DND-41 (cell line): ENCODE results near the gene VPS11.

Experiments used
- ATAC-seq: fragments of 200-7000 bp; cut with Tn5 transposase; 3 replicates; pipeline ENCODE4 v1.9.1; 2021; ENCODE audit warnings: low read depth; ENCODE audit not compliant: insufficient read depth
- DNase-seq: peaks from one replicate; pipeline ENCODE4 v3.0.0-alpha.2; 2020
- H2AFZ ChIP-seq: 2 replicates; pipeline ENCODE4 v1.6.0; 2012; ENCODE audit warnings: low read depth, low read length
- H3K27ac ChIP-seq: 2 replicates; pipeline ENCODE4 v1.5.1; 2012; ENCODE audit warnings: low read length, inconsistent platforms
- H3K27me3 ChIP-seq: fragments of 200-600 bp; sonication (generic); 2 replicates; pipeline ENCODE4 v1.6.0; 2012; ENCODE audit warnings: low read length, mild to moderate bottlenecking, inconsistent platforms; ENCODE audit not compliant: insufficient read depth, poor library complexity
- H3K36me3 ChIP-seq: 2 replicates; pipeline ENCODE4 v1.5.1; 2012; ENCODE audit warnings: low read length, inconsistent platforms; ENCODE audit not compliant: insufficient read depth
- H3K4me1 ChIP-seq: 2 replicates; pipeline ENCODE4 v1.5.1; 2012; ENCODE audit warnings: mild to moderate bottlenecking, low read length; ENCODE audit not compliant: insufficient read depth
- H3K4me2 ChIP-seq: 2 replicates; pipeline ENCODE4 v1.6.0; 2012; ENCODE audit warnings: mild to moderate bottlenecking, moderate library complexity, low read length, inconsistent platforms; ENCODE audit not compliant: insufficient read depth
- H3K4me3 ChIP-seq, 2 experiments: fragments of 200-600 bp in 1 of 2; shearing (Covaris generic) in 1 of 2; 2 replicates each; pipeline ENCODE4 v1.5.1; 2012 to 2016; ENCODE audit warnings: inconsistent platforms in 2 of 2, low read length in 2 of 2, mild to moderate bottlenecking in 2 of 2, low read depth in 1 of 2, moderate library complexity in 1 of 2
- H3K79me2 ChIP-seq: 2 replicates; pipeline ENCODE4 v1.6.0; 2012; ENCODE audit warnings: low read length, inconsistent platforms; ENCODE audit not compliant: insufficient read depth
- H3K9ac ChIP-seq: 2 replicates; pipeline ENCODE4 v1.6.0; 2012; ENCODE audit warnings: low read depth, mild to moderate bottlenecking, inconsistent platforms, low read length, moderate library complexity
- H3K9me3 ChIP-seq: 2 replicates; pipeline ENCODE4 v1.5.1; 2012; ENCODE audit warnings: low read length, moderate library complexity, mild to moderate bottlenecking, inconsistent platforms; ENCODE audit not compliant: insufficient read depth, severe bottlenecking
- H4K20me1 ChIP-seq: 2 replicates; pipeline ENCODE4 v1.6.0; 2012; ENCODE audit warnings: low read length; ENCODE audit not compliant: insufficient read depth
- EZH2 ChIP-seq: IDR thresholded peaks from 3 replicates; pipeline ENCODE4 v1.6.1; 2012; ENCODE audit warnings: borderline replicate concordance, low read depth, mild to moderate bottlenecking, moderate library complexity, low read length, inconsistent platforms; ENCODE audit not compliant: severe bottlenecking
- TF ChIP-seq, protein P1 (sequence below): IDR thresholded peaks from 2 replicates; pipeline ENCODE4 v1.5.1; 2012; ENCODE audit warnings: borderline replicate concordance, low read length, moderate library complexity, mild to moderate bottlenecking; ENCODE audit not compliant: poor library complexity, severe bottlenecking; ENCODE audit errors: extremely low read depth

The VPS11 gene

DNA sequence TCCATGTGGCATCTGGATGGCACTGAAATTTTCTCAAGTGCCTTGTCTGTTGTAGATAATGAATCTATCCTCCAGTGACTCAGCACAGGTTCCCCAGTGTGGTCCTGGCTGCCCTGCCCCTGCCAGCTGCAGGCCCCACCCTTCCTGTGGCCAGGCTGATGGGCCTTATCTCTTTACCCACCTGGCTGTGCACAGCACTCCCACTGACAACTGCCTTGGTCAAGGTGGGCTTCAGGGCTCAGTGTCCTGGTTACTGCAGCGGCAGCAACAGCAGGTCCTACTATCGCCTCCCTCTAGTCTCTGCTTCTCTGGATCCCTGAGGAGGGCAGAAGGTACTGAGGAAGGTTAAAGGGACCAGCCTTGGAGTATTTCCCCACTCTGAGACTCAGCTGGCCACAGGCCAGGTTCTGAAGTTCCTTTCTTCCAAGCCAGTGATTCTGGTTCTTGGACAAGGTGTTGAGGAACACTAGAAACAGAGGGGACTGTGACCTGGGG lies 20.2 kb downstream of the VPS11 start:
- Histone ChIP-seq H4K20me1 (peaks cover 18% of the 10 kb centered on the region), H3K4me1 (peaks cover 37% of the 10 kb centered on the region), H3K4me2 (no peak overlapping the region), H3K79me2 (peaks cover 51% of the 10 kb centered on the region), H3K9me3 (no peaks in the 10 kb centered on the region), H2AFZ (no peak overlapping the region), H3K9ac (0 out of 2 replicates have a peak overlapping the region, but pooled peaks have one; percentile 3), H3K27me3 (no peaks in the 10 kb centered on the region), H3K36me3 (peaks cover 24% of the 10 kb centered on the region), H3K27ac (no peak overlapping the region), H3K4me3 (no peak overlapping the region)
- ATAC-seq (no peak), DNase-seq (no peak)
- TF ChIP-seq, protein P1, sequence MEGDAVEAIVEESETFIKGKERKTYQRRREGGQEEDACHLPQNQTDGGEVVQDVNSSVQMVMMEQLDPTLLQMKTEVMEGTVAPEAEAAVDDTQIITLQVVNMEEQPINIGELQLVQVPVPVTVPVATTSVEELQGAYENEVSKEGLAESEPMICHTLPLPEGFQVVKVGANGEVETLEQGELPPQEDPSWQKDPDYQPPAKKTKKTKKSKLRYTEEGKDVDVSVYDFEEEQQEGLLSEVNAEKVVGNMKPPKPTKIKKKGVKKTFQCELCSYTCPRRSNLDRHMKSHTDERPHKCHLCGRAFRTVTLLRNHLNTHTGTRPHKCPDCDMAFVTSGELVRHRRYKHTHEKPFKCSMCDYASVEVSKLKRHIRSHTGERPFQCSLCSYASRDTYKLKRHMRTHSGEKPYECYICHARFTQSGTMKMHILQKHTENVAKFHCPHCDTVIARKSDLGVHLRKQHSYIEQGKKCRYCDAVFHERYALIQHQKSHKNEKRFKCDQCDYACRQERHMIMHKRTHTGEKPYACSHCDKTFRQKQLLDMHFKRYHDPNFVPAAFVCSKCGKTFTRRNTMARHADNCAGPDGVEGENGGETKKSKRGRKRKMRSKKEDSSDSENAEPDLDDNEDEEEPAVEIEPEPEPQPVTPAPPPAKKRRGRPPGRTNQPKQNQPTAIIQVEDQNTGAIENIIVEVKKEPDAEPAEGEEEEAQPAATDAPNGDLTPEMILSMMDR = no peak
- no peak for TF ChIP-seq EZH2

DNA sequence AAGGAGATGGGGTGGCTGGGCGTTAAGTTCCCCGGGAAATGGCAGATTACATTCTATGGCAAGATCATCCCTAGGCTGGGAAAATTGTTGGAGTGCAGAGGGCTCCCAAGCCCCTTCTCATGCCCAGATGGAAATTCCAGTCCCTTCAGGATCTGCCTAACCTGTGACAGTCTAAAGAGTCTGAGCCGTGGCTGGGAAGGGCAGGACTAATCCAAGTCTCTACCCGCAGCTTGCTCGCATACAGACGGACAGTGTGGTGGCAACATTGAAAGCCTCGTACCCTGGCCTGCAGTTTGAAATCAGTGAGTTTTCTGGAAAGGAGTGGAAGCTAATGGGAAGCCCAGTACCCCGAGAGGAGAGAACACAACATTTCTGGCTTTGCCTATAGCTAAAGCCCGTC lies 20.8 kb downstream of the VPS11 start:
- H3K4me1 ChIP-seq = peaks cover 43% of the 10 kb centered on the region
- no peak for ATAC-seq
- H3K4me3 ChIP-seq = no peak overlapping the region
- peaks cover 30% of the 10 kb centered on the region for H3K36me3 ChIP-seq
- peaks cover 25% of the 10 kb centered on the region for H4K20me1 ChIP-seq
- peaks cover 57% of the 10 kb centered on the region for H3K79me2 ChIP-seq
- H3K27ac ChIP-seq = no peak overlapping the region
- H2AFZ ChIP-seq = no peak overlapping the region
- TF ChIP-seq, protein P1 = no peak
- no peak for TF ChIP-seq EZH2
- H3K4me2 ChIP-seq = no peak overlapping the region
- H3K27me3 ChIP-seq = no peaks in the 10 kb centered on the region
- no peaks in the 10 kb centered on the region for H3K9me3 ChIP-seq
- no peak for DNase-seq
- no peak overlapping the region for H3K9ac ChIP-seq

DNA sequence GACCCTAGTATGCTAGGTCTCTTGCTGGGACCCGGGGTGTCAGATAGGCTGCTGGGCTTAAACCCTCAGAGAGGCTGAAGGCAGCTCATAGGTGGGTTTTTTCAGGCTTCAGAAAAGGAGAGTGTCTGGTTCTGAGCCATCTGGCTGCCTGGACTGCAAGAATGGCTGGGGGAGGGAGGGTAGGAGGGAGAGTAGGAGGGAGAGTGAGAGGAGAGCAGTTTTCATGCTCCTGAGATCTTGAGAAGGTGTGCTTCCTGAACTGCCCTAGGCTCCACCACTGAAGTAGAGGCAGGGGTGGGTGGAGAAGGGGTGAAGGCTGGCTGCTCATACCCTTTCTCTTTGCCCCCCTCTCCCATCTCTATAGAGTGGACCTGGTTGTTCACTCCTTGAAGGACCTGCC lies 21.7 kb downstream of the VPS11 start:
- Histone ChIP-seq H3K9ac (no peak overlapping the region), H3K36me3 (peaks cover 39% of the 10 kb centered on the region), H3K4me2 (no peak overlapping the region), H3K4me1 (peaks cover 42% of the 10 kb centered on the region), H3K4me3 (no peak overlapping the region), H2AFZ (no peak overlapping the region), H3K27ac (no peak overlapping the region), H3K27me3 (no peaks in the 10 kb centered on the region), H3K79me2 (peaks cover 66% of the 10 kb centered on the region), H3K9me3 (no peaks in the 10 kb centered on the region), H4K20me1 (peaks cover 34% of the 10 kb centered on the region)
- no peak for ATAC-seq
- DNase-seq = no peak
- TF ChIP-seq, protein P1 = no peak
- TF ChIP-seq EZH2 = no peak
